HG02571 (cell line): ENCODE data around the gene ANKFY1.

Experiments
- ATAC-seq: cut with Tn5 transposase; IDR thresholded peaks from one replicate; pipeline ENCODE4 v1.9.1; 2021; ENCODE audit warnings: mild to moderate bottlenecking, moderate library complexity; ENCODE audit not compliant: unreplicated experiment

ANKFY1 gene

DNA sequence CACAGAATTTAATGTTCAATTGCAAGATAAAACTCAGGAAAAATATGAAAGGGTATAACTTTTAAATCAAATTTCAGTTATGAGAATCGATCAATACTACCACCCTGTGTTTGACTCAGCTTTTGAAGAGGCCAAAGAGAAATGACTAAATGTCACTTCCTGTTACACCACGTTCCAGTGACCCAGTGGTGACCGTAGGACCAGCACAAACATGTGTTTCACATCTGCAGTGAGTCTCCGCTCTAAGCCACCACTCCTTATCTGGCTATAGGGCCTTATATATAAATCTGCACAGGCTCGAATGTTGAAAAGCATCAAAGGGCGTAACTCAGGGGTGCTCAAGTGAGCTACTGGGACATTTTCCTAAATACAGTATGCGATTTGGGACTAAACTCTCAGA lies 84.7 kb downstream of the ANKFY1 start:
- no peak for ATAC-seq

DNA sequence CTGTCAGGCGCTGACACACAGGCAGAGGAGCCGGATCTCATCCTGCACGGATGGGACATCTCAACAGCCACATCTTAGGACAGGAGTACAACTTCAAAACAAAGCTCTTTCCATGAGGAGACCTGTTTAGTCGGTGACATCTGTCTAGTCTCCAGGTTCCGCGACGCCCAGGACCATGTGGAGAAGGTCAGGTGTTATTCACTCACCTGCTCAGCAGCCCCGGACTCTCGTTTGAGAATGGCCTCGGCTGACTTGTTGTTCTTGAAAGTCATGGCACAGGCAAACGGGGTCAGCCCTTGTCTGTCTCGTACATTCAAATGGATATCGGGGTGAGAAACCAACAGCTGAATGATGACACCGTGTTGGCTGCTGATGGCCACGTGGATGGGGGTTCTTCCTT lies 85.1 kb downstream of the ANKFY1 start:
- no peak for ATAC-seq

DNA sequence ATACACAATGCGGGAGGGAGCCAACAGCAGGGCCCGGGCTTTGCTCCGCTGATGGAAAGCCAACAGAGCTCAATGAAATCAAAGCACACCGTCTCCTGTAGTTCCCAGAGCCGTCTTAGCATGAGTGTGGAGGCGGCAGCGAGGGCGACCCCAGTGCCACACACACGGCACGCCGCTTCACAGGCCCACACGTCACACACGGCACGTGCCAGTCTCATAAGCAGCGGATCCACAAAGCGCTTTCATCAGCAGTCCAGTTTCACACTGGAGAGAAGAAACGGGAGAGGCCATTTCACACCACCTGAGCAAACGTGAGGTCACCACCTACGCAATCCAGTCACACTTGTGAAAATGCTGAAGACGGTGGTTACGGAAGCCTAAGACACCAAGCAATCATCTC lies 86.0 kb downstream of the ANKFY1 start:
- no peak for ATAC-seq

DNA sequence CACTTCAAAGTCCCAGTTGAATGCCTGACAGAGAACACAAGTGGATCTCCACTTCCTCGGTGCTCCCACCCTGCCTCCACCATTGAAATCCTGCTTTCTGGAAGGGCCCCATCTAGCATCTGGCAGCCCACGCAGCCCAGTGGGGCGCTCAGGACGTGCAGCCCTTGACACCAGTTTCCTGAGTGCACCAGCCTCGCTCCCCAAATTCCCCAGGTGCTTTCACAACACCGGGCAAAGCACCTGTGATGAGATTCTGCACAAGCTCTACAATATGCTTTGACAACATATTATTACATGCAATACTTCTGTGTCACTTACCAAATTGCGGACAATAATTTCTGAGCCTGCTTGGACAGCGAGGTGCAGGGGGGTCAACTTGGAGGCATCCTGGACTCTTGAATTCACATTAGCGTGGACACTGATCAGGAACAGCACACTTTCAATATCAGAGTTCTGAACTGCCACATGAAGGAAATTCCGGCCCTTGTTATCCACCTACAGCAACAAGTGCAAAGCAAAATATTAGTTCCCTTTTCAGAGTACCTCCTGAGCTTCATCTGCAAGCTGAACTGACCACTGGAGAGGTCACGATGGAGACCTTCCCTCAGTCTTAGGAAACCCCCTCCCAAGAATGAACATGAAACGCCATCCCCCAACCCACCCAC lies 86.8 kb downstream of the ANKFY1 start:
- no peak for ATAC-seq

DNA sequence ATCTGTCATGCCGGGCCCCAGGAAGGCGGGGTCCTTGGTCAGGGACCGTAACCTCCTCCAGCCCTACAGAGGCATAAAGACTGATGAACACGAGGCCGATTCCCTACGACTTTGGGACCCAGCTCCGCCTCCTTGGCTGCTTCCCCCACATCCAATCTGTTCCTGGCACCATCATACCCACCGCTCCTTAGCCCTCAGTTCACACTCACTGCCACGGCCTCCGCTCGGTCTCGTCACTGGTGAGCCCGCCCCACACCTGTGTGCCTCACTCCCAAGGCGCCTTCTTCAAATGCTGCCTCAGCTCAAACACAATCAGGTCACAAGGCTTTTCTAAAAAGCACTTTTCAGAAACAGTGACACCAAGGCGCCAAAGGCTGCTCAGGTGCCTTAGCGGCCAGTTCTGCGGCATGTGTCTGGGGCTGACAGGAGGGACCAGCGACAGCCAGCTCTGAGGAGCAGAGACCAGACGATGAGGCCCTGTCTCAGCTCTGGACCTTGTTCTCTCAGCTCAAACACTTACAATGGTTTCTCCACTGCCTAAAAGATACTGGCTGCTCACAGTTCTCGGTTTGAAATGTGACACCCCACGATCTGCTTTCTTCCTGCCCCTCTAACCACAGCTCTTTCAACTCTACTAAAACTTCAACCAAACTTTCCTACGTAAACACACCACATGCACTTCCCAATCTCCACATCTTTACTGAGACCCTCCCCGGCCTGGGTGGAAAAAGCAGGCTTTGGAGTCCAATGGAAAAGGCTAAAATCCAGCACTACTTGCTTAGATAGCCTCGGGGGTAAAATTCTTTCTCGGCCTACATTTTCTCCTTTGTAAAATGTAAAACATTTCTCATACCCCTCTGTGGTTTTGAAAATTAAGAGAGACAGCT lies 87.6 kb downstream of the ANKFY1 start:
- no peak for ATAC-seq

DNA sequence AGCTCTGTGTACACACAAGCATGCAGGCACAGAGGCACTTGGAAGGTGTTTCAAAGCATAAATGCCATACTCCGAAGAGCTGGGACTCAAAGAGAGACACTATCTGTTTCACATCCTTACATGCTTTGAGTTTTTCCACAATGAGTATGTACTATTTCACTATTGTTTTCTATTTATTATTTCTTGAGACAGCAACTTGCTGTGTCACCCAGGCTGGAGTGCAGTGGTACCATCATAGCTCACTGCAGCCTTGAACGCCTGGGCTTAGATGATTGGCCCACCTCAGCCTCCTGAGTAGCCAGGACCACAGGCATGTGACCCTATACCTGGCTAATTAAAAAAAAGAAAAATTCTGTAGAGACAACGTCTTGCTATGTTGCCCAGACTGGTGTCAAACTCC lies 89.2 kb downstream of the ANKFY1 start:
- no peak for ATAC-seq

DNA sequence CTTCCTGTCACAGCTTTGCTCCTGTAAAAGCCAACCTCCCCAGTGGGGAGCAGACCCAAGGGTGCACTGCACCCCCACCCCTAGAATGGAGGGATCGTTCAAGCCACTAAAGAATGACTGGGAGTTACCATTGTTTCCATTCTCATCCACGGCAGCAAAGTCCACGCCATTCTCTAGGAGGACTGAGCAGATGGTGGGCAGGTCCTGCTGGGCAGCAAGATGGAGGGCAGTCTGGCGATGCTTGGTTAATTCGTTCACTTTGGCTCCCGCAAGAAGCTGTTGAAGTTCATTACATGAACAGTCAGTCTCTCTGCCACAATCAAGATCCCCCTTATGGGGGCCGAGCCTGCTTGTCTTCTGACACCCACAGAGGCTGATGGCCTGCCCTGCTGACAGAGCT lies 90.0 kb downstream of the ANKFY1 start:
- no peak for ATAC-seq

DNA sequence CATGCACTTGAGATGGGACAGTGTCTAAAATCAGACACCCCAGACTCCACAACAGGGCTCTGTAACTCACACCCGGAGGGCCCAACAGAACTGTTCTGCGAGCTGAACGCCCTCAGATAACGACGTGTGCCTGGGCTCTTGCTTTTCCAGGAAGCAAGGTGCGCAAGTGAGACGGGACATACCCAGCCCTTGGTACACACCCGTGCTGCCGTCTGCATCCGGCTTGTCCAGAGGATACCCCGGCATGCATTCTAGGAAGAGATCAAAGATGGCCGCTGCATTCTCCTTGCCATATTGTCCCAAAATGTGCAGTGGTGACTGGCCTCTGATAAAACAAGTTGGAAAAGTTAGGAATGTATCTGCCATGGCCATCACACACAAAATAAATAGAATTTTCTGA lies 91.4 kb downstream of the ANKFY1 start:
- ATAC-seq, result no peak

DNA sequence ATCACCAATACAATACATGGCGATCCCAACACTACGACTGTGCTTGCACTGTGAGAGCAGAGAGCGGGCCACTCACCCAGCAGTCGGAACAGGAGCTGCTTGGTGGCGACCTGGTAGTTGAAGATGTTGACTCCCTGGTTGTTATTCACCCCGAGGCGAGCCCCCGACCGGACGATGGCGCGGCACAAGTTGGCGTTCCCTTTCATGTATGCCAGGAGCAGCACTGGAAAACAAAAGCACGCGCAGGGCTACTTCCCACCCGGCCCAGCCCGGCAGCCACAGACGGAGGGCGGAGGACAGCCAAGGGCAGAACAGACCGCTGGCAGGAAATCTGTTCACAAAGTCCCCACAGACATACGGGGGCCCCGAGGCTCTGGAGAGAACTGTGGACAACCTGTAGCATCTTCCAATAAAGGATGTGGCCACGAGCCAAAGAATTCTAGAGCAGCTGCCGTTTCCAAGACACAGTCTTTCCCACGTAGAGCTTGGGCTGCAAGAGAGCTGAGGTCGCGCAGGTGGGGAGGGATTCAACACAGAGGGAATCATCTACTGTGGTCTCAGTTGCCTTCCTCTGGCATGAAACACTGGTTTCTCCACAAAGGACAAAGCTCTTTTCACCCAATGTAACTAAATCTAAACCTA lies 93.0 kb downstream of the ANKFY1 start:
- no peak for ATAC-seq

DNA sequence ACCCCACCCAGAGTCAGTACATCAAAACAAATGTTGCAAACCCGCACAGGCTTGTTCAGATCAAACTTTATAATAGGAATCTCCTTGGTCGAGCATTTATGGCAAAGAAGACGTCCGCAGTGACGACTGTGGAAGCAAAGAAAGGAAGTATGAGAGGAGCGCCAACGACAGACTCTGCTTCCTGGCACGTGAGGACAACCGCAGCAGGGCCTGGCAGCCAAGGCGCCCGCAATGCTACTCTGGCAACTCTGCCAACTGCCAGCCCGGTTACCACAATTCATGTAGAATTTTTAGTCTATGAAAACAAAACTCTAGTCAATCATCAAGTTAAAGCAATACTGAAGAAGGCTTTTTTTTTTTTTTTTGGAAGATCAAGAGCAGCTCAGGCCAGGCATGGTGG lies 96.0 kb downstream of the ANKFY1 start:
- ATAC-seq, result no peak

DNA sequence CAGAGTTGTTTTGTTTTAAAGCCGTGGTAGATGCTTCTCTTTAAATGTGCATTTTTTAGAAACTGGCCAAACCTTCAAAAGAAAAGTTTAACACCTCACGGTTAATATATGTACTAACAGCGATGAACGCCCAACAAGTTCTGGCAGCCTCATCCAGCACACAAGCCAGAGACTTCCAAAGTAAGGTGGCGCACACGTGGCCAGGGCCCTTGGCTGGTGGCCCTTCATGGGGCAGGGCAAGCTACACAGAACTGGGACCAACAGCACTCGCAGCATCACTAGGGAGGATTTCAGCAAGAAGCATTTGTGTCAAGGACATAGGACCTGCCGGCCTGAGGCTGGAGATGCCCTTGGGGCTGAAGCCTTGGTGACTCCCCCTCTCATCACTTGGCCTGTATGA lies 97.4 kb downstream of the ANKFY1 start:
- no peak for ATAC-seq

DNA sequence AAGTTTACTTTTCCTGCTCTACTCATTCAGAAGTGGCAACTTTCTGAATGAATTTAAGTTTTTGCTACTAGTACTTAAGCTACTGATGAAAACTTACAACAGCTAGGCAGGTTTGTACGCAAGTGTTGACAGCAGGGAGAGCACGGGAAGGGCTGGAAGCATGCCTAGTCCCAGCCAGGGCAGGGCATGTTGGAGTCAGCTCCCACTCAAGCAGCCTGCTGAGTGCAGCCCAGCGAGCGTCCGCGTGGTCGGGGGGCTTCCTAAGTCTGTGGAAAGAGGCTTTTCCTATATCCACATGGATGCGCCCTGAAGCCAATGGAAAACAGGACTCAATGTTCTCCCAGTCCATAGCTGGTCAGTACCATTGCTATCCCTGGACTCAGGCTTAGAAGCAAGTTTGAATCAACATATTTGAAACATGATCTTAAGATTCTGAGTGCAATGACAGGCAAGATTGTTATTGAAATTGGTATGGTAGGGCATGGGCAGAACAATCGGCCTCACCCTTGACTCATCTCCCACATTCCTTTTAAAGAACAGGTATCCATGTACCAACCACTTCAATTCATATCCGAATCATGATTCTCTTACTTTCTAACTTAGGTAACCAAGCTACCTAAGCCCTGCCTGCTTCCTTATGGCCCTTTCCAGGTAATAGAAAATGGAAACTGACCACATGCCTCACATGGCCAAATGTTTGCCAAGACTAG lies 98.3 kb downstream of the ANKFY1 start:
- no peak for ATAC-seq

DNA sequence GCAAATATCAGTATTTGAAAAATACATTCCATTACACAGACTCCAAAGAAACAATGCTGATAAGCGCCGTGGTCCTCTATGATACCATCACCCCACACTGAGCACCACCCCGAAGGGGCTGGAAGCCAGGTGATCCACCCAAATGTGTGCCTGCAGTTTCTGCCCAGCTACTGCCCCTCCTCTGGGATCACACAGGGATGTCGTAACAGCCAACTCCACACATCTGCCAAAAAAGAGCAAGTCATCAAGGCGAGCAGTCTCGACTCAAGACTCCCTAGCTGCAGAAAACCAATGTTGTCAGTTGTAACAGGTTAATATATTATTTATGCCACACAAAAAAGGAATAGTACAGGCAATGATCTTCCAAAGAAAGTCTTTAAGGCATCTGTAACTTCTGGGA lies 99.8 kb downstream of the ANKFY1 start:
- ATAC-seq, result no peak

DNA sequence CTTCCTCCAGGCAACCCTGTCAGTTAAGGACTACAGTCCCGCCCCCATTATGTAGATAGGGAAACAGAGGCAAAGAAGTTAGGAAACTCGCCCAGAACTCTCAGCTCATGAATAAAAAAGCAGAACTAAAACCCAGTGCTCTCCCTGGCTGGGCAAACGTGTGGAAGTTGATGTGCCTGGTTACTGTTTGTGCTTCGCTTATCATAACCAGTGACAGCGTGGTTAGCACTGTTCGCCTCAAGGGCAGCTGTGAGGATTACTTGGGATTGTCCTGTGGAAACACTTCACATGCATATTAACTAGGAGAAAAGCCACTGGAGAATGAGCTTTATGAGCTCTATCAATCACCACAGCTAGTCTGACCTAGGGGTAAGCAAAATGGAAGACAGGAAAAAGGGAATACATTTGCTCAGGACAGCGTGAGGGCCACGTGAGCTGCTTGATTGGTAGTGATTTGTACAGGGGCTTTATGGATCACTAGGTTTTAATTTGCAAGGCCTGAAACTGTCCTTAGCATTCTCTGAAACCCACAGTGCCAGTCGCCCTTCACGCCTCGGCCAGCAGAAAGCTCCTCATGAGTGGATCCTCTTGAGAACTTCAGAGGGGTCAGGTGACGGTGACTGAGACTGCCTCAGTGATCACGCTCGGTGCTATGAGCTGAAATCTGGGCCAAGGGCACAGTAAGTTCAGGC lies 100.9 kb downstream of the ANKFY1 start:
- no peak for ATAC-seq

DNA sequence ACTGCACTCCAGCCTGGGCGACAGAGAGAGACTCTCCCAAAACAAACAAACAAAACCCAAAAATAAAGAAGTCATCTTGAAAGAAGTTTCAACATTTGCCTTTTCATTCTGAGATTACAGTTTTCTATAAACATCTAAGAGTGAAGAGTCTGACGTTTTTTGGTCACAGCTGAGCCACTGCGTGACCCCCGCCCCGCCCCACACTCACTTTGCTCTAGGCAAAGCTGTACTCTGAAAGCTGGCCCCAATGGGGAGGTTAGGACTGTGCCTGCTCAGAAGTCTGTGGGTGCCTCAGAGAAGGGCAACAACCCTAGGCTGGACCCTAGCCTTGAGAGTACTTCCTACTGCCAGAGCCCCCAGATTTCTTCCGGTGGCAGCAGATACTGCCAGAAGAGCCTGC lies 101.5 kb downstream of the ANKFY1 start:
- no peak for ATAC-seq

DNA sequence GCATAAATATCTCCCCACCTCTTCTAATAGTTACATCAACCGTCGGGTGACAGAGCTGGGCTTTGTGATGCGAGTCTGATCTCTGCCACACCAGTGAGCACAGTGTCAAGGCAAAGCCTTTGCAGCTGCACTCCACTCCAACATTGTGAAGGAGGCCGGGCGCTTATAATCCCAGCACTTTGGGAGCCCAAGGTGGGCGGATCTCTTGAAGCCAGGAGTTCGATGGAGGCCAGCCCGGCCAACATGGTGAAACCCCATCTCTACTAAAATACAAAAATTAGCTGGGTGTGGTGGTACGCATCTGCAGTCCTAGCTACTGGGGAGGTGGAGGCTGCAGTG lies 101.8 kb downstream of the ANKFY1 start:
- ATAC-seq, result no peak

DNA sequence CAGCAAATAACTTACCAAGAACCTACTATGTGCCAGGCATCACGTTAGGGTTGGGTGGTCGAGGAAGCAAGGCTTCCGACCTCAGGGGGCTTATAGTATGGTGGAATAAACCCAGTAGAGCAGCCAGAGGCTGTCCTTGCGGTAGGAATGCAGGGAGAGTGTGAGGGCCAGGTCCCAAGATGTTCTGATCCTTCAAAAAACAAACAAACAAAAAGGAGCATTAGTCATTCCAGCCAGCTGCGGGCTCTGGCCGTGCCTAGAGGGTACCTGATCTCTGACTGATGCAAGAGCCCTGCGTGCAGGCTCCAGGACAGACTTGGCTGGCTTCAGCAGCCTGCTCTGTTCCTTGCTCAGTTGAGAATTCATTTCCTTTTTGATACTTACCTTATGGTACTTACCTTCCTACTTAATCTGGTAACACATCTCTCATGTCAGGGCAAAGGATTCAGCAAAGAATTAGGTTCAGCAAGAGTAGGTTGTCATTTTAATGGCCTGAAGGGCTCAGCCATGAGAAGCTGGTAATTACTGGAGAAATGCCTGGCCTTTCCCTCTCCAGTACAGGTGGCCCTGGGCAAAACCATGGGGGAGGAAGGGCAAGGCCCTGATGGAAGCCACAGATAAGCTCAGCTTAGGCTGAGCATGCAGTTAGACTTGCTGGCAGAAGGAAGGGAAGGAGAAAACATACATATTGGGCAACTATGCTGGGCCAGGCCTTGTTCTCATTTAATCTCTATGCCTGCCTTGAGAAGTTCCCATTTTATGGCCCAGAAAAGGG lies 102.4 kb downstream of the ANKFY1 start:
- no peak for ATAC-seq

DNA sequence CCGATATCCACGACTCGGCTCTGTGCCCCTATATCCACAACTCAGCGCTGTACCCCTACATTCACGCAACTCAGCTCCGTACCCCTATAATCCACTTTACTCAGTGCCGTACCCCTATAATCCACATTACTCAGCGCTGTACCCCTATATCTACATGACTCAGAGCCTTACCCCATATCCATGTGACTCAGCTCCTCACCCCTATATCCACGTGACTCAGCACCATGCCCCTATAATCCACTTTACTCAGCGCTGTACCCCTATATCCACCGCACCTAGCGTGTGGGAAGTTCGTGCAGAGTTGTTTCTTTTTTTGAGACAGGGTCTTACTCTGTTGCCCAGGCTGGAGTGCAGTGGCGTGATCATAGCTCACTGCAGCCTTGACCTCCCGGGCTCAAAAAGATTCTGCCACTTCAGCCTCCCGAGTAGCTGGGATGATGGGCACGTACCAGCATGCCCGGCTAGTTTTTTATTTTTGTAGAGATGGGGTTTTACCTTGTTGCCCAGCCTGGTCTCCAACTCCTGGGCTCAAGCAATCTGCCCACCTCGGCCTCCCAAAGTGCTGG lies 103.4 kb downstream of the ANKFY1 start:
- ATAC-seq, result no peak

DNA sequence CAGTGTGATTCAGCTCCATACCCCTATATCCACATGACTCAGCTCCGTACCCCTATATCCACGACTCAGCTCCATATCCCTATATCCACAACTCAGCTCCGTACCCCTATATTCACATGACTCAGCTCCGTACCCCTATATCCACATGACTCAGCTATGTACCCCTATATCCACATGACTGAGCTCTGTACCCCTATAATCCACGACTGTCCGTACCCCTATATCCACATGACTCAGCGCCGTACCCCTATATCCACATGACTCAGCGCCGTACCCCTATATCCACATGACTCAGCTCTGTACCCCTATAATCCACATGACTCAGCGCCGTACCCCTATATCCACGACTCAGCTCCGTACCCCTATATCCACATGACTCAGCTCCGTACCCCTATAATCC lies 104.0 kb downstream of the ANKFY1 start:
- ATAC-seq, result no peak
